Measurements from ENCODE around the gene PP2D1.

DNA sequence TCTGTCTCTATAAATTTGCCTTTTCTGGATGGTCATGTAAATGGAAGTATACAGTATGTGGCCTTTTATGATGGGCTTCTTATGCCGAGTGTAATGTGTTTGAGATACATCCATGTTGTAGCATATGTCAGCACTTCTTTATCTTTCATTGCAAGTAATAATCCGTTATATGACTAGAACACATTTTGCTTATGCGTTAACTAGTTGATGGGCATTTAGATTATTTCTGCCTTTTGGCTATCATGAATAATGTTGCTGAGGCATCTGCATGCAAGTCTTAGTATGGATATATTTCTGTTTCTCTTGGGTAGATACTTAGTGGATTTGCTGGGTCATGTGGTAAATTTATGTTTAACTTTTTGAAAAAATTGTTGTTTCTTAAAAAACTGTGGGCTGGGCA is 47.9 kb upstream of the PP2D1 start:
- TF ChIP-seq POLR2A (IDR thresholded peaks at IDR 0.05) (no peak), CTCF (IDR thresholded peaks at IDR 0.05) (no peak)
